Endodermal cell (in vitro differentiated cells): ENCODE measurements around the gene BFSP2. TPM values are rescaled to one million over a fixed set of nuclear protein-coding genes. Genes with fewer than 3 reads are reported as not detected.
A peak's percentile ranks its signal among the peaks of the same experiment; 100 is the strongest.

ENCODE experiments used
- DNase-seq: peaks from one replicate; pipeline ENCODE4 v3.0.0-alpha.2; 2017
- H3K27ac ChIP-seq: 2 replicates; pipeline ENCODE4 v1.5.1; 2013; ENCODE audit warnings: mild to moderate bottlenecking, low read depth, low read length, moderate library complexity
- H3K27me3 ChIP-seq: 2 replicates; pipeline ENCODE4 v1.6.1; 2013; ENCODE audit warnings: mild to moderate bottlenecking, low read length, moderate library complexity; ENCODE audit not compliant: insufficient read depth, control insufficient read depth, poor library complexity, severe bottlenecking
- H3K36me3 ChIP-seq: 2 replicates; pipeline ENCODE4 v1.7.0; 2013; ENCODE audit warnings: mild to moderate bottlenecking, low read length, moderate library complexity; ENCODE audit not compliant: control insufficient read depth, insufficient read depth
- H3K4me1 ChIP-seq: one replicate; pipeline ENCODE4 v1.7.0; 2013; ENCODE audit warnings: low read length; ENCODE audit not compliant: control insufficient read depth, insufficient read depth
- H3K4me3 ChIP-seq: 2 replicates; pipeline ENCODE4 v1.5.1; 2013; ENCODE audit warnings: mild to moderate bottlenecking, low read length, moderate library complexity
- H3K9ac ChIP-seq: 2 replicates; pipeline ENCODE4 v1.6.1; 2013; ENCODE audit warnings: mild to moderate bottlenecking, low read length, moderate library complexity; ENCODE audit not compliant: poor library complexity, severe bottlenecking; ENCODE audit errors: extremely low read depth
- H3K9me3 ChIP-seq: 2 replicates; pipeline ENCODE4 v1.6.1; 2013; ENCODE audit warnings: mild to moderate bottlenecking, low read length, moderate library complexity; ENCODE audit not compliant: control insufficient read depth
- H3K27ac Mint-ChIP-seq: 2 replicates; pipeline ENCODE4 v1.8.0; 2020; ENCODE audit warnings: mixed read lengths
- H3K27me3 Mint-ChIP-seq: 2 replicates; pipeline ENCODE4 v1.8.0; 2021; ENCODE audit warnings: mild to moderate bottlenecking, mixed read lengths; ENCODE audit not compliant: insufficient read depth
- H3K36me3 Mint-ChIP-seq: 2 replicates; pipeline ENCODE4 v1.8.0; 2020; ENCODE audit warnings: low read depth, mixed read lengths
- H3K4me1 Mint-ChIP-seq: 2 replicates; pipeline ENCODE4 v1.8.0; 2020; ENCODE audit warnings: mixed read lengths
- H3K4me3 Mint-ChIP-seq: 2 replicates; pipeline ENCODE4 v1.8.0; 2020; ENCODE audit warnings: mild to moderate bottlenecking, moderate library complexity, mixed read lengths
- H3K9me3 Mint-ChIP-seq: 2 replicates; pipeline ENCODE4 v1.8.0; 2020; ENCODE audit warnings: mild to moderate bottlenecking, mixed read lengths
- CTCF ChIP-seq: fragments of 200-600 bp; sonication (generic); conservative IDR thresholded peaks from 2 replicates; pipeline ENCODE4 v1.5.0; 2021; ENCODE audit warnings: antibody characterized with exemption, mild to moderate bottlenecking
- WGBS, 2 experiments: methylation state at CpG; one replicate each; pipeline versions ENCODE4 v1.1.5 to v1.1.7; 2013; ENCODE audit warnings: missing lambda C conversion rate in 2 of 2, mixed read lengths in 1 of 2; ENCODE audit not compliant: insufficient coverage in 1 of 2, insufficient read length in 1 of 2; 5-methylcytosine and 5-hydroxymethylcytosine counted together
- total RNA-seq, 2 donors: library from RNA; stranded (reverse); fragmentation: NEBNext Ultra II Directional in 1 of 2; extraction: Animal tissue kit (Norgen Biotek cat#: 25700) in 1 of 2; gene quantifications; 2 replicates in 1 of 2; 3 replicates in 1 of 2; pipeline ENCODE4 v1.2.1, GENCODE V29; 2021

The BFSP2 gene
- total RNA-seq, 2 donors from 2014 or later: not detected

DNA sequence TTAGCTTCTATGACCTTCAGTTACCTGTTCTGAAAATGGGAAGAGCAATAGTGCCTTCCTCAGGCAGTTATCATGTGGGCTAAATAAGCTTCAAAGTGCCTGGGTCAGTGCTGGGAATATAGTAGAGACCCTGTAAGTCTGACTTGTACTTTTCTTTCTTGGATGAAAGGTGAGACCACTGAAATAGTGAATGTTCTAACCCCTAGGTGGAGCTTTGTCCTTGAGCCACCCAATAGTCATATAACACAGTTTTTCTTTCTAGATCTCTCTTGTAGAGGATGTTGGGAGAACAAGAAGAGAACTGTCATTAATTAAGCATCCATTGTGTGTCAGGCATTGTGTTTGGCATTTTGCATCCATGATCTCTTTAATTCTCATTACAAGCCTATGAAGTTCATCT lies 13.0 kb upstream of the BFSP2 start:
- DNase-seq: no peak
- no peaks in the 10 kb centered on the region for H3K9me3 ChIP-seq
- Mint-ChIP-seq H3K27ac (no peak overlapping the region), H3K27me3 (no peaks in the 10 kb centered on the region), H3K9me3 (no peaks in the 10 kb centered on the region), H3K4me3 (no peak overlapping the region), H3K36me3 (no peaks in the 10 kb centered on the region), H3K4me1 (peaks cover 7% of the 10 kb centered on the region)
- no peaks in the 10 kb centered on the region for H3K36me3 ChIP-seq
- peaks cover 3% of the 10 kb centered on the region for H3K4me1 ChIP-seq
- no peaks in the 10 kb centered on the region for H3K27me3 ChIP-seq
- H3K9ac ChIP-seq: no peak overlapping the region
- peak; percentile 55 for TF ChIP-seq CTCF
- H3K4me3 ChIP-seq: no peak overlapping the region
- no peak overlapping the region for H3K27ac ChIP-seq

DNA sequence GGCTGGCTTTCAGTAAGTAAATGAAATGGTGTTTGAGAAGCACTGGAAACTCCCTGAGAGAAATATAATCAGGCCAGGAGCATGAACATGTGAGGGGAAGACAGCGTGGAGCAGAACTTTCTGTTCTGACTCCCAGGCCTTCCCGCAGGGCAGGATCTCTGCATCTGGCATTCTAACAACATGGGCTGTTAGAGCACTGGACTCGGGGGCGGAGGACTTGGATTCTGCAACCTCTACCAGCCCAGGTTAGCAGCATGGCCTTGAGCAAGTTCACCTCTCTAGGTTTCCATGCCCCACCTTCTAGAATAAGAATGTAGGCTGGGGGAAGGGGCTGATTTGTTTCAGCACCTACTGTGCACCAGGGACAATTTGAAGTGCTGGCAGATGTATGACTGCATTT lies 12.5 kb upstream of the BFSP2 start:
- H3K4me3 Mint-ChIP-seq: no peak overlapping the region
- no peaks in the 10 kb centered on the region for H3K27me3 Mint-ChIP-seq
- H3K27ac ChIP-seq: no peak overlapping the region
- H3K4me3 ChIP-seq: no peak overlapping the region
- peaks cover 3% of the 10 kb centered on the region for H3K4me1 Mint-ChIP-seq
- H3K9me3 ChIP-seq: no peaks in the 10 kb centered on the region
- no peaks in the 10 kb centered on the region for H3K36me3 ChIP-seq
- H3K9me3 Mint-ChIP-seq: no peaks in the 10 kb centered on the region
- no peak overlapping the region for H3K27ac Mint-ChIP-seq
- no peak for DNase-seq
- H3K9ac ChIP-seq: no peak overlapping the region
- no peaks in the 10 kb centered on the region for H3K4me1 ChIP-seq
- H3K27me3 ChIP-seq: no peaks in the 10 kb centered on the region
- no peak for TF ChIP-seq CTCF
- 92 to 100% methylated on average over 1 to 4 of the region's 4 CpGs for WGBS, 2 experiments
- H3K36me3 Mint-ChIP-seq: no peaks in the 10 kb centered on the region

DNA sequence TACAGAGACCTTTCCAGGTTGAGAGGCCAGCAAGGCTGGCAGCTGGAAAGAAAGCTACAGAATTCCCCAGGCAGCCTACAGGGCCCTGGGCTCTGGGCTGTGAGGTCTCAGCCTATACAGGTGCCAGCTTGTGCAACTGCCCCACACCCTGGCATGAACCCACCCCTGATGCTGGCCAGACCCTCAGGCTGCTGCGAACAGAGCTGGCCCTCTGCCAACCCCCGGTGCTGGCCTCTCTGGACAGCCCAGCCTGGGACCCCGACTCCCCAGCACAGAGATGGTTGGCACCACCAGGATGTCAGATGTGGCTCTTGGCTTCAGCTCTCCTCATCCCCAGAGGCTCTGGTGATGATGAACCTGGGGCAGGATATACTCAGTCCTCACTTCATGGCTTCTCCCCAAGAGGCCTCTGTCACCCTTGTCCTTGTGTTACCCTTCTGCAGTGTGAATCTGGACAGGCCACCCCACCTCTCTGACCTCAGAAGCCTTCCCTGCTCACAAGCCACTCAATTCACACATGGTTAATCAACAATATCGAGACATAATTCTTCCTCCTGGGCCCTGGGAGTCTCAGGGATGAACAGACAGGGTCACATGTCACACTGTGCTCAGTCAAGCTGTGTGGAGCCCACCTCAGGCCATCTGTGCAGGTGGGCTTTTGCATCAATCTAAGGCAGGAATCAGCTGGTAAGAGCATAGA lies 11.0 kb upstream of the BFSP2 start:
- no peak for TF ChIP-seq CTCF
- Mint-ChIP-seq H3K27me3 (no peaks in the 10 kb centered on the region), H3K9me3 (no peaks in the 10 kb centered on the region), H3K36me3 (no peaks in the 10 kb centered on the region), H3K4me1 (peaks cover 7% of the 10 kb centered on the region), H3K4me3 (no peak overlapping the region), H3K27ac (peak overlapping the region; percentile 60)
- Histone ChIP-seq H3K9me3 (no peaks in the 10 kb centered on the region), H3K4me3 (no peak overlapping the region), H3K4me1 (no peaks in the 10 kb centered on the region), H3K27ac (no peak overlapping the region), H3K9ac (no peak overlapping the region), H3K27me3 (no peaks in the 10 kb centered on the region), H3K36me3 (no peaks in the 10 kb centered on the region)
- WGBS, 2 experiments: 91 to 95% methylated on average over 3 to 4 of the region's 4 CpGs
- no peak for DNase-seq
